ENCODE measurements around the gene ERAP2.
"Not testable (repeated sequence)": the region's sequence is repeated elsewhere in the genome, so short reads cannot be mapped to it uniquely, and the experiment has no call there.

ERAP2 gene

GRCh38 chr5:96859375-96859774, 16.9 kb upstream of the ERAP2 start:
- in situ Hi-C loops (cut with HindIII; ENCODE audit: low sequenced_read_pairs) = loop anchor here (25.0 kb wide), 1 partner anchor 303 kb away; no protein-coding TSS in a partner anchor

- in situ Hi-C loops (cut with HindIII; ENCODE audit: low sequenced_read_pairs) = loop anchor here (25.0 kb wide), 1 partner anchor 301 kb away; no protein-coding TSS in a partner anchor
Measured at GRCh38 chr5:96861076-96861475, 15.2 kb upstream of the ERAP2 start.

- in situ Hi-C loops (cut with HindIII; ENCODE audit: low sequenced_read_pairs) = loop anchor here (25.0 kb wide), 1 partner anchor 299 kb away; no protein-coding TSS in a partner anchor
Measured at GRCh38 chr5:96863114-96863513, 13.2 kb upstream of the ERAP2 start.

- in situ Hi-C loops (cut with HindIII; ENCODE audit: low sequenced_read_pairs) = loop anchor here (25.0 kb wide), 1 partner anchor 298 kb away; no protein-coding TSS in a partner anchor
Measured at GRCh38 chr5:96863949-96864584, 12.2 kb upstream of the ERAP2 start.

- in situ Hi-C loops (cut with HindIII; ENCODE audit: low sequenced_read_pairs) = loop anchor here (25.0 kb wide), 1 partner anchor 297 kb away; no protein-coding TSS in a partner anchor
Measured at GRCh38 chr5:96864922-96865530, 11.3 kb upstream of the ERAP2 start.

GRCh38 chr5:96868603-96869371, 7.5 kb upstream of the ERAP2 start:
- in situ Hi-C loops (cut with HindIII; ENCODE audit: low sequenced_read_pairs) = loop anchor here (25.0 kb wide), 1 partner anchor 294 kb away; no protein-coding TSS in a partner anchor

GRCh38 chr5:96869372-96869641, 7.0 kb upstream of the ERAP2 start:
- in situ Hi-C loops (cut with HindIII; ENCODE audit: low sequenced_read_pairs) = loop anchor here (25.0 kb wide), 1 partner anchor 293 kb away; no protein-coding TSS in a partner anchor

GRCh38 chr5:96870094-96871026, 5.9 kb upstream of the ERAP2 start:
- in situ Hi-C loops (cut with HindIII; ENCODE audit: low sequenced_read_pairs) = loop anchor here (25.0 kb wide), 1 partner anchor 292 kb away; no protein-coding TSS in a partner anchor

GRCh38 chr5:96871027-96871399, 5.3 kb upstream of the ERAP2 start:
- in situ Hi-C loops (cut with HindIII; ENCODE audit: low sequenced_read_pairs) = loop anchor here (25.0 kb wide), 1 partner anchor 291 kb away; no protein-coding TSS in a partner anchor

GRCh38 chr5:96871686-96872085, 4.6 kb upstream of the ERAP2 start:
- in situ Hi-C loops (cut with HindIII; ENCODE audit: low sequenced_read_pairs) = loop anchor here (25.0 kb wide), 1 partner anchor 291 kb away; no protein-coding TSS in a partner anchor

- in situ Hi-C loops (cut with HindIII; ENCODE audit: low sequenced_read_pairs) = loop anchor here (25.0 kb wide), 1 partner anchor 289 kb away; no protein-coding TSS in a partner anchor
Measured at GRCh38 chr5:96873449-96873848, 2.9 kb upstream of the ERAP2 start.

- in situ Hi-C loops (cut with HindIII; ENCODE audit: low sequenced_read_pairs) = loop anchor here (25.0 kb wide), 1 partner anchor 288 kb away; no protein-coding TSS in a partner anchor
Measured at GRCh38 chr5:96874631-96875030, 1.7 kb upstream of the ERAP2 start.

- in situ Hi-C loops (cut with HindIII; ENCODE audit: low sequenced_read_pairs) = no loop called here
Measured at GRCh38 chr5:96875791-96876291, 459 bp upstream of the ERAP2 start.

- in situ Hi-C loops (cut with HindIII; ENCODE audit: low sequenced_read_pairs) = not testable (repeated sequence)
Measured at GRCh38 chr5:96876977-96877469, 723 bp downstream of the ERAP2 start.

GRCh38 chr5:96879665-96880064, 3.4 kb downstream of the ERAP2 start:
- in situ Hi-C loops (cut with HindIII; ENCODE audit: low sequenced_read_pairs) = no loop called here

- in situ Hi-C loops (cut with HindIII; ENCODE audit: low sequenced_read_pairs) = no loop called here
Measured at GRCh38 chr5:96880444-96881164, 4.3 kb downstream of the ERAP2 start.

- in situ Hi-C loops (cut with HindIII; ENCODE audit: low sequenced_read_pairs) = no loop called here
Measured at GRCh38 chr5:96881511-96882115, 5.3 kb downstream of the ERAP2 start.

- in situ Hi-C loops (cut with HindIII; ENCODE audit: low sequenced_read_pairs) = no loop called here
Measured at GRCh38 chr5:96883871-96884270, 7.6 kb downstream of the ERAP2 start.

GRCh38 chr5:96884995-96885394, 8.7 kb downstream of the ERAP2 start:
- in situ Hi-C loops (cut with HindIII; ENCODE audit: low sequenced_read_pairs) = no loop called here

All from DLD1 (cell line).